Ovary (tissue), 9 donors: Measurements from ENCODE around the gene KCMF1. TPM values are rescaled to one million over a fixed set of nuclear protein-coding genes. Genes with fewer than 3 reads are reported as not detected.

ENCODE experiments used
- DNase-seq, 5 donors: peaks; one replicate each; pipeline ENCODE4 v3.0.0-alpha.2; 2019 to 2020
- H3K27ac ChIP-seq, 2 donors: fragments of 200-600 bp; one replicate each; pipeline versions ENCODE4 v1.5.1 to v1.8.0; 2019 to 2022
- H3K27me3 ChIP-seq: fragments of 200-600 bp; one replicate; pipeline ENCODE4 v1.8.0; 2022
- H3K36me3 ChIP-seq: fragments of 200-600 bp; sonication (generic); one replicate; pipeline ENCODE4 v1.5.1; 2019
- H3K4me1 ChIP-seq: one replicate; pipeline ENCODE4 v1.8.1; 2013; ENCODE audit warnings: mild to moderate bottlenecking, moderate library complexity; ENCODE audit not compliant: insufficient read depth
- H3K4me3 ChIP-seq: fragments of 200-600 bp; sonication (generic); one replicate; pipeline ENCODE4 v1.5.1; 2017
- H3K9me3 ChIP-seq, 2 donors: fragments of 200-600 bp in 1 of 2; sonication (generic) in 1 of 2; one replicate each; pipeline versions ENCODE4 v1.5.1 to v1.8.1; 2013 to 2019; ENCODE audit warnings: mild to moderate bottlenecking in 1 of 2, moderate library complexity in 1 of 2
- CTCF ChIP-seq, 3 donors: fragments of 450-650 bp in 2 of 3; fragments of 200-600 bp in 1 of 3; IDR thresholded peaks; one replicate each; pipeline versions ENCODE4 v1.5.1 to v1.8.0; 2016 to 2022; ENCODE audit warnings: antibody characterized with exemption in 3 of 3, mild to moderate bottlenecking in 1 of 3
- EP300 ChIP-seq: sonication (generic); formaldehyde crosslinking; IDR thresholded peaks from one replicate; pipeline ENCODE4 v1.6.1; 2017; ENCODE audit warnings: antibody characterized with exemption
- POLR2A ChIP-seq: fragments of 450-650 bp; IDR thresholded peaks from one replicate; pipeline ENCODE4 v1.6.1; 2017; ENCODE audit warnings: antibody characterized with exemption, mild to moderate bottlenecking, moderate library complexity
- WGBS, 3 donors: extraction: QIAGEN DNeasy Blood & Tissue Kit in 1 of 3; methylation state at CpG; one replicate each; pipeline versions ENCODE4 v1.1.5 to v1.1.7; 2013 to 2017; 5-methylcytosine and 5-hydroxymethylcytosine counted together
- intact Hi-C, 4 donors: fragments of 100-400 bp; cut with DNase I; formaldehyde crosslinking; loops; one replicate each; pipeline versions ENCODE4 v1.11.0 to v1.15.1; 2022 to 2023
- polyA plus RNA-seq, 2 donors: library from polyadenylated mRNA; stranded (reverse); fragments of 200-250 nt in 1 of 2; fragments of 350-450 nt in 1 of 2; fragmentation: Illumina TruSeq in 1 of 2; extraction: RNeasy Lipid Tissue Mini Kit (QIAGEN cat#74804) in 1 of 2; gene quantifications; one replicate each; pipeline ENCODE4 v1.2.3, GENCODE V29; 2013 to 2014
- total RNA-seq, 7 donors: library from RNA; depleted of rRNA in 2 of 7; stranded (reverse); fragments of >200 nt in 2 of 7; fragmentation: NEBNext Ultra II Directional in 3 of 7; extraction: Animal tissue kit (Norgen Biotek cat#: 25700) in 3 of 7; gene quantifications; one replicate each; pipeline versions ENCODE4 v1.1.0 to v1.2.4, GENCODE V29; 2016 to 2023
- donor health status: DM: no; HTN: no; CAD: no; lungs with moderate emphysema.
- donor health status: DM: no; HTN: no; CAD: no.
- donor health status: Bipolar disorder and iron deficiency.
- donor health status: DM: yes; HTN: yes; CAD: no.
- donor health status: DM: no; HTN: no; CAD: no.
- donor health status: DM: yes; HTN: yes; CAD: no.

KCMF1 gene
- total and polyA plus RNA-seq, 9 donors = 21.9 to 58.7 (median 53.3) TPM

- Histone ChIP-seq H3K9me3 (no peaks in the 10 kb centered on the region), H3K27ac (no peak overlapping the region), H3K4me3 (no peak overlapping the region), H3K36me3 (no peaks in the 10 kb centered on the region), H3K4me1 (peaks cover 1% of the 10 kb centered on the region), H3K27me3 (no peaks in the 10 kb centered on the region)
- 54 to 69% (median 61%) methylated on average over 2 of the region's 2 CpGs for WGBS, 3 donors
- no peak for DNase-seq
- TF ChIP-seq CTCF (IDR thresholded peaks at IDR 0.05) = no peak
- no peak for TF ChIP-seq EP300
- TF ChIP-seq POLR2A = no peak
- intact Hi-C loops = no loop called here
Measured at GRCh38 chr2:85001595-85001994, 30.6 kb downstream of the KCMF1 start.

GRCh38 chr2:85002534-85002933 lies 31.6 kb downstream of the KCMF1 start:
- Histone ChIP-seq H3K4me3 (no peak overlapping the region), H3K27ac (no peak overlapping the region), H3K4me1 (peaks cover 1% of the 10 kb centered on the region), H3K27me3 (no peaks in the 10 kb centered on the region), H3K36me3 (no peaks in the 10 kb centered on the region), H3K9me3 (no peaks in the 10 kb centered on the region)
- no peak for TF ChIP-seq POLR2A
- intact Hi-C loops = no loop called here
- DNase-seq = no peak

- H3K9me3 ChIP-seq = no peaks in the 10 kb centered on the region
- no peaks in the 10 kb centered on the region for H3K27me3 ChIP-seq
- DNase-seq = no peak
- intact Hi-C loops = no loop called here
- H3K27ac ChIP-seq = no peak overlapping the region
- 92 to 95% (median 93%) methylated on average over 2 of the region's 2 CpGs for WGBS, 3 donors
- TF ChIP-seq CTCF (IDR thresholded peaks at IDR 0.05) = no peak
- no peak for TF ChIP-seq EP300
- TF ChIP-seq POLR2A = no peak
- peaks cover 6% of the 10 kb centered on the region for H3K4me1 ChIP-seq
- H3K4me3 ChIP-seq = no peak overlapping the region
- H3K36me3 ChIP-seq = no peaks in the 10 kb centered on the region
Measured at GRCh38 chr2:85008252-85008651, 37.3 kb downstream of the KCMF1 start.

- no peaks in the 10 kb centered on the region for H3K9me3 ChIP-seq
- no peak for DNase-seq
- no peaks in the 10 kb centered on the region for H3K27me3 ChIP-seq
- H3K36me3 ChIP-seq = no peaks in the 10 kb centered on the region
- WGBS, 3 donors = 92 to 98% (median 95%) methylated on average over 3 of the region's 3 CpGs
- intact Hi-C loops = no loop called here
- TF ChIP-seq CTCF (IDR thresholded peaks at IDR 0.05) = no peak
- TF ChIP-seq POLR2A = no peak
- no peak for TF ChIP-seq EP300
- H3K4me1 ChIP-seq = peaks cover 7% of the 10 kb centered on the region
- no peak overlapping the region for H3K4me3 ChIP-seq
- H3K27ac ChIP-seq = no peak overlapping the region
Measured at GRCh38 chr2:85009019-85009618, 38.2 kb downstream of the KCMF1 start.

GRCh38 chr2:85010404-85010803 lies 39.4 kb downstream of the KCMF1 start:
- Histone ChIP-seq H3K27me3 (no peaks in the 10 kb centered on the region), H3K36me3 (no peaks in the 10 kb centered on the region), H3K27ac (no peak overlapping the region), H3K4me3 (no peak overlapping the region), H3K9me3 (no peaks in the 10 kb centered on the region), H3K4me1 (peaks cover 7% of the 10 kb centered on the region)
- no peak for DNase-seq
- intact Hi-C loops = no loop called here
- TF ChIP-seq EP300 (no peak), POLR2A (no peak), CTCF (IDR thresholded peaks at IDR 0.05) (no peak)
- 96 to 100% (median 97%) methylated on average over 1 of the region's 1 CpG for WGBS, 3 donors
